SK-N-SH treated with all-trans-retinoic acid at 6 μM for 48 hours (cell line): Measurements from ENCODE around the gene CCSER1.

Experiments used
- BACH2 ChIP-seq: fragments of 250-450 bp; sonication (Bioruptor Pico); IDR thresholded peaks from 2 replicates; pipeline ENCODE4 v1.9.0; 2021; ENCODE audit warnings: mild to moderate bottlenecking, borderline replicate concordance
- CREB5 ChIP-seq: fragments of 250-450 bp; sonication (Bioruptor Pico); IDR thresholded peaks from 2 replicates; pipeline ENCODE4 v1.5.1; 2020; ENCODE audit warnings: low read depth, mild to moderate bottlenecking, moderate library complexity
- CSDC2 ChIP-seq: fragments of 250-450 bp; sonication (Bioruptor Pico); IDR thresholded peaks from 2 replicates; pipeline ENCODE4 v1.5.0; 2020; ENCODE audit warnings: mild to moderate bottlenecking, moderate library complexity
- CSRNP3 ChIP-seq: fragments of 250-450 bp; sonication (Bioruptor Pico); IDR thresholded peaks from 2 replicates; pipeline ENCODE4 v1.5.1; 2021; ENCODE audit warnings: mild to moderate bottlenecking, moderate library complexity
- OSR1 ChIP-seq: fragments of 250-450 bp; sonication (Bioruptor Pico); IDR thresholded peaks from 2 replicates; pipeline ENCODE4 v1.8.0; 2022; ENCODE audit warnings: moderate library complexity, mild to moderate bottlenecking, inconsistent platforms
- PATZ1 ChIP-seq: fragments of 250-450 bp; sonication (Bioruptor Pico); IDR thresholded peaks from 2 replicates; pipeline ENCODE4 v1.8.0; 2020; ENCODE audit warnings: mild to moderate bottlenecking, moderate library complexity, borderline replicate concordance
- POU6F1 ChIP-seq: fragments of 250-450 bp; sonication (Bioruptor Pico); IDR thresholded peaks from 2 replicates; pipeline ENCODE4 v1.8.0; 2021; ENCODE audit warnings: low read depth, mild to moderate bottlenecking, moderate library complexity, borderline replicate concordance
- RARB ChIP-seq: fragments of 250-450 bp; sonication (Bioruptor Pico); IDR thresholded peaks from 2 replicates; pipeline ENCODE4 v1.8.0; 2021; ENCODE audit warnings: mild to moderate bottlenecking, moderate library complexity
- SNAI2 ChIP-seq: fragments of 250-450 bp; sonication (Bioruptor Pico); IDR thresholded peaks from 2 replicates; pipeline ENCODE4 v1.5.0; 2020; ENCODE audit warnings: mild to moderate bottlenecking, moderate library complexity
- TCF4 ChIP-seq: fragments of 250-450 bp; sonication (Bioruptor Pico); IDR thresholded peaks from 2 replicates; pipeline ENCODE4 v1.8.0; 2021; ENCODE audit warnings: mild to moderate bottlenecking, moderate library complexity, borderline replicate concordance
- ZC3H10 ChIP-seq: fragments of 250-450 bp; sonication (Bioruptor Pico); IDR thresholded peaks from 2 replicates; pipeline ENCODE4 v1.5.1; 2021; ENCODE audit warnings: mild to moderate bottlenecking, moderate library complexity
- ZFP30 ChIP-seq: fragments of 450-650 bp; formaldehyde crosslinking; IDR thresholded peaks from 2 replicates; pipeline ENCODE4 v1.5.0; 2022; ENCODE audit warnings: mild to moderate bottlenecking, moderate library complexity
- ZNF565 ChIP-seq: fragments of 450-650 bp; formaldehyde crosslinking; conservative IDR thresholded peaks from 2 replicates; pipeline ENCODE4 v1.5.0; 2020; ENCODE audit warnings: low read depth, mild to moderate bottlenecking, moderate library complexity

- TF ChIP-seq SNAI2 (no peak), PATZ1 (CRISPR knock-in tag) (no peak), POU6F1 (no peak), ZFP30 (CRISPR knock-in tag) (no peak), TCF4 (CRISPR knock-in tag) (no peak), CREB5 (CRISPR knock-in tag) (no peak), BACH2 (CRISPR knock-in tag) (no peak), ZC3H10 (no peak), RARB (CRISPR knock-in tag) (no peak), ZNF565 (CRISPR knock-in tag) (no peak), CSDC2 (CRISPR knock-in tag) (no peak), OSR1 (CRISPR knock-in tag) (no peak), CSRNP3 (CRISPR knock-in tag) (no peak)
These were observed 99.5 kb downstream of the CCSER1 start for GRCh38 chr4:90226734-90227133.
